GM12878 (cell line): Measurements from ENCODE around the gene ZNF420. TPM values are rescaled to one million over a fixed set of nuclear protein-coding genes. Genes with fewer than 3 reads are reported as not detected.

ENCODE experiments used
- ATAC-seq: fragments of 200-7000 bp; cut with Tn5 transposase; 3 replicates; pipeline ENCODE4 v1.9.1; 2020; ENCODE audit warnings: mild to moderate bottlenecking, moderate library complexity
- BruUV-seq: library from RNA; stranded (reverse); fragments of 400-500 nt; replicated peaks from 2 replicates; lab custom pipeline; 2021; lab: Mats Ljungman, UMichigan
- CTCF ChIA-PET: fragments of 300-600 bp; sonication (Branson Sonifier 250); formaldehyde crosslinking; extraction: SDS; loops from one replicate; lab custom pipeline; 2021; ENCODE audit warnings: inconsistent platforms; lab: Yijun Ruan, JAX
- POLR2A ChIA-PET: fragments of 350-600 bp; formaldehyde crosslinking; extraction: SDS; loops from one replicate; lab custom pipeline; 2021; ENCODE audit warnings: inconsistent platforms; lab: Charles Lee
- RAD21 ChIA-PET: fragments of 300-600 bp; sonication (Branson Sonifier 250); formaldehyde crosslinking; loops from one replicate; lab custom pipeline; 2023; ENCODE audit warnings: antibody characterized with exemption; ENCODE audit not compliant: unreplicated experiment; lab: Charles Lee
- SMC1A ChIA-PET: fragments of 300-600 bp; sonication (Branson Sonifier 250); formaldehyde crosslinking; loops from one replicate; lab custom pipeline; 2023; ENCODE audit not compliant: unreplicated experiment, uncharacterized antibody; lab: Charles Lee
- DNase-seq: peaks from one replicate; pipeline ENCODE4 v3.0.0-alpha.2; 2011; ENCODE audit warnings: low read depth, low spot score
- FAIRE-seq: peaks from 3 replicates; lab custom pipeline; 2011; peaks lifted over from hg19 to GRCh38; lab: Jason Lieb, UNC
- H2AFZ ChIP-seq: 2 replicates; pipeline ENCODE4 v1.6.0; 2011; ENCODE audit warnings: low read depth, low read length, control low read depth; ENCODE audit not compliant: control insufficient read depth
- H3K27ac ChIP-seq: 2 replicates; pipeline ENCODE4 v1.5.1; 2011; ENCODE audit warnings: control low read depth; ENCODE audit not compliant: control insufficient read depth, insufficient read depth
- H3K27me3 ChIP-seq, 2 experiments: replicated peaks in 1 of 2; 2 replicates each; pipeline versions ENCODE4 v1.6.0 to v1.6.1; 2011; ENCODE audit warnings: low read length in 1 of 2; ENCODE audit not compliant: control insufficient read depth in 2 of 2, insufficient read depth in 2 of 2
- H3K36me3 ChIP-seq, 2 experiments: 2 replicates each; pipeline ENCODE4 v1.5.1; 2011; ENCODE audit warnings: low read length in 1 of 2; ENCODE audit not compliant: control insufficient read depth in 2 of 2, insufficient read depth in 2 of 2
- H3K4me1 ChIP-seq: 2 replicates; pipeline ENCODE4 v1.6.1; 2011; ENCODE audit warnings: mild to moderate bottlenecking, low read length, moderate library complexity, mixed read lengths; ENCODE audit not compliant: control insufficient read depth, insufficient read depth
- H3K4me2 ChIP-seq: 2 replicates; pipeline ENCODE4 v1.6.0; 2011; ENCODE audit warnings: control low read depth; ENCODE audit not compliant: control insufficient read depth, insufficient read depth
- H3K4me3 ChIP-seq: fragments of 200-600 bp; sonication (generic); 2 replicates; pipeline ENCODE4 v1.5.1; 2016
- H3K79me2 ChIP-seq: 2 replicates; pipeline ENCODE4 v1.6.0; 2011; ENCODE audit warnings: low read length; ENCODE audit not compliant: control insufficient read depth, insufficient read depth
- H3K9ac ChIP-seq: 2 replicates; pipeline ENCODE4 v1.8.0; 2011; ENCODE audit warnings: low read length, control low read depth, mixed read lengths; ENCODE audit not compliant: control insufficient read depth, insufficient read depth
- H3K9me3 ChIP-seq: replicated peaks from 3 replicates; pipeline ENCODE4 v1.5.1; 2011; ENCODE audit warnings: mild to moderate bottlenecking, low read length; ENCODE audit not compliant: control insufficient read depth, insufficient read depth
- H4K20me1 ChIP-seq: 2 replicates; pipeline ENCODE4 v1.6.0; 2011; ENCODE audit not compliant: control insufficient read depth, insufficient read depth
- BCL11A ChIP-seq: IDR thresholded peaks from 2 replicates; pipeline ENCODE4 v1.6.1; 2011; ENCODE audit warnings: low read depth, low read length
- CEBPB ChIP-seq, 2 experiments: fragments of 150-350 bp in 1 of 2; IDR thresholded peaks; 2 replicates each; pipeline ENCODE4 v1.6.1; 2012 to 2014; ENCODE audit warnings: low read depth in 2 of 2, low read length in 2 of 2, borderline replicate concordance in 1 of 2, inconsistent platforms in 1 of 2
- DPF2 ChIP-seq: fragments of 450-650 bp; IDR thresholded peaks from 2 replicates; pipeline ENCODE4 v1.6.1; 2017; ENCODE audit warnings: mild to moderate bottlenecking
- E4F1 ChIP-seq: fragments of 450-650 bp; IDR thresholded peaks from 2 replicates; pipeline ENCODE4 v1.6.1; 2018; ENCODE audit warnings: borderline replicate concordance, mild to moderate bottlenecking; ENCODE audit not compliant: partially characterized antibody
- GABPA ChIP-seq: IDR thresholded peaks from 2 replicates; pipeline ENCODE4 v1.6.1; 2014; ENCODE audit warnings: antibody characterized with exemption, low read depth, mild to moderate bottlenecking, inconsistent platforms
- MEF2B ChIP-seq: fragments of 450-650 bp; IDR thresholded peaks from 2 replicates; pipeline ENCODE4 v1.6.1; 2018; ENCODE audit warnings: mild to moderate bottlenecking, moderate library complexity; ENCODE audit not compliant: partially characterized antibody, poor library complexity, severe bottlenecking
- MTA3 ChIP-seq: IDR thresholded peaks from 2 replicates; pipeline ENCODE4 v1.6.1; 2012; ENCODE audit warnings: low read length, inconsistent platforms, borderline replicate concordance
- MYB ChIP-seq: fragments of 150-350 bp; IDR thresholded peaks from 2 replicates; pipeline ENCODE4 v1.6.1; 2014; ENCODE audit warnings: mild to moderate bottlenecking, low read depth, low read length, borderline replicate concordance
- RB1 ChIP-seq: fragments of 450-650 bp; formaldehyde crosslinking; IDR thresholded peaks from 2 replicates; pipeline ENCODE4 v1.6.1; 2017; ENCODE audit warnings: mild to moderate bottlenecking, borderline replicate concordance
- RELA ChIP-seq: fragments of 450-650 bp; IDR thresholded peaks from 2 replicates; pipeline ENCODE4 v1.8.0; 2014; ENCODE audit warnings: borderline replicate concordance; ENCODE audit not compliant: partially characterized antibody
- SREBF1 ChIP-seq: IDR thresholded peaks from 2 replicates; pipeline ENCODE4 v1.6.1; 2012; ENCODE audit warnings: mild to moderate bottlenecking, low read length
- STAT3 ChIP-seq: IDR thresholded peaks from 2 replicates; pipeline ENCODE4 v1.6.1; 2011; ENCODE audit warnings: low read depth, low read length, improper control_type of control experiment
- USF2 ChIP-seq: IDR thresholded peaks from 2 replicates; pipeline ENCODE4 v1.6.1; 2011; ENCODE audit warnings: low read depth, low read length, improper control_type of control experiment, borderline replicate concordance
- WRNIP1 ChIP-seq: IDR thresholded peaks from 2 replicates; pipeline ENCODE4 v1.6.1; 2011; ENCODE audit warnings: low read depth, low read length, improper control_type of control experiment, borderline replicate concordance
- ZBTB40 ChIP-seq: fragments of 450-650 bp; IDR thresholded peaks from 2 replicates; pipeline ENCODE4 v1.6.1; 2016; ENCODE audit warnings: mild to moderate bottlenecking, moderate library complexity, borderline replicate concordance
- ZSCAN29 ChIP-seq: fragments of 450-650 bp; IDR thresholded peaks from 2 replicates; pipeline ENCODE4 v1.6.1; 2017; ENCODE audit warnings: mild to moderate bottlenecking, moderate library complexity
- whole genome bisulfite sequencing: methylation state at CpG from one replicate; pipeline ENCODE4 v1.1.6; 2016; ENCODE audit warnings: low lambda C conversion rate; ENCODE audit not compliant: insufficient replicate concordance, insufficient coverage; ENCODE audit errors: missing lambda C conversion rate; 5-methylcytosine and 5-hydroxymethylcytosine counted together
- in situ Hi-C: fragments of 300-500 bp; cut with MboI; formaldehyde crosslinking; loops from 9 replicates; pipeline ENCODE4 v1.14.3; 2018; ENCODE audit warnings: mixed read lengths
- intact Hi-C: fragments of 100-400 bp; cut with micrococcal nuclease; formaldehyde crosslinking; loops from one replicate; pipeline ENCODE4 v1.14.2; 2022; ENCODE audit not compliant: unreplicated experiment
- polyA plus RNA-seq, 11 experiments: library from polyadenylated mRNA; depleted of rRNA in 4 of 11; unstranded in 6 of 11; stranded (reverse) in 5 of 11; fragments of >200 nt; fragmentation: Nextera tagmentation in 4 of 11; fragmentation: Illumina TruSeq in 1 of 11; extraction: Ambion mirVana in 4 of 11; extraction: Trizol in 1 of 11; gene quantifications; 1 replicate in 1 of 11; 2 replicates in 10 of 11; pipeline versions ENCODE4 v1.2.1 to v1.2.3, GENCODE V29; 2011 to 2016; ENCODE audit warnings: inconsistent platforms in 2 of 11, missing spikeins in 2 of 11, low read depth in 1 of 11
- total RNA-seq, 4 experiments: library from RNA; depleted of rRNA in 3 of 4; stranded (reverse); fragments of >200 nt in 3 of 4; fragmentation: Illumina TruSeq in 1 of 4; extraction: Trizol in 1 of 4; gene quantifications; 2 replicates each; pipeline versions ENCODE4 v1.2.1 to v1.2.3, GENCODE V29; 2013 to 2021

The ZNF420 gene
- total and polyA plus RNA-seq, 10 of the 15 experiments (the other 5 are each of a cell fraction or from before 2014, with no cell fraction given): 4.5 to 11.4 (median 7.1) TPM

- ChIA-PET CTCF (no interaction called here), SMC1A (no interaction called here), POLR2A (no interaction called here), RAD21 (no interaction called here)
- Histone ChIP-seq H3K4me2 (no peak overlapping the region), H2AFZ (no peak overlapping the region), H3K9me3 (peaks cover 8% of the 10 kb centered on the region), H3K9ac (no peak overlapping the region), H3K36me3 (no peaks in the 10 kb centered on the region), H3K27ac (no peak overlapping the region), H3K4me3 (no peak overlapping the region), H3K4me1 (peaks cover 6% of the 10 kb centered on the region), H4K20me1 (no peaks in the 10 kb centered on the region), H3K27me3 (no peaks in the 10 kb centered on the region), H3K79me2 (peaks cover 12% of the 10 kb centered on the region)
- in situ Hi-C loops (no loop called here), intact Hi-C loops (no loop called here)
- ATAC-seq: no peak
- BruUV-seq: no TSS peak
- FAIRE-seq: no peak
- 93% methylated on average over 2 of the region's 2 CpGs for WGBS
- DNase-seq: no peak
- TF ChIP-seq CEBPB (IDR thresholded peaks at IDR 0.05; ENCODE audit: borderline replicate concordance in 1 of 2, low read depth in 2 of 2, low read length in 2 of 2) (no peak), MYB (no peak), GABPA (no peak), E4F1 (no peak), STAT3 (no peak), ZBTB40 (no peak), RB1 (no peak), MEF2B (no peak), BCL11A (no peak), DPF2 (no peak), ZSCAN29 (no peak), RELA (no peak), WRNIP1 (no peak), SREBF1 (no peak), USF2 (no peak), MTA3 (no peak)
Measured at GRCh38 chr19:37082307-37082706, 4.1 kb downstream of the ZNF420 start.
